ENCODE results near the gene RRAGD. TPM values are rescaled to one million over a fixed set of nuclear protein-coding genes. Genes with fewer than 3 reads are reported as not detected.
A peak's percentile ranks its signal among the peaks of the same experiment; 100 is the strongest.

RRAGD gene
- total and polyA plus RNA-seq, 2 donors (not counting 1 experiment from before 2014, with no cell fraction given) = 0.27 to 4.5 TPM

- Mint-ChIP-seq H3K4me3 (no peak overlapping the region), H3K27me3 (no peaks in the 10 kb centered on the region), H3K27ac (no peak overlapping the region), H3K9me3 (ENCODE audit: insufficient read depth) (no peaks in the 10 kb centered on the region), H3K4me1 (peaks cover 53% of the 10 kb centered on the region)
- no peaks in the 10 kb centered on the region for H4K20me1 ChIP-seq (ENCODE audit: control insufficient read depth, insufficient read depth, low read length, poor library complexity, severe bottlenecking)
- intact Hi-C loops (cut with micrococcal nuclease) = no loop called here
- ATAC-seq (ENCODE audit: low read depth) (no peak), DNase-seq (no peak)
- H3K36me3 ChIP-seq (replicated peaks in 1 of 2; ENCODE audit: control extremely low read depth in 1 of 2, control insufficient read depth in 1 of 2, extremely low read depth in 1 of 2, insufficient read depth in 2 of 2, low read length in 1 of 2) = no peaks in the 10 kb centered on the region
- H3K27me3 ChIP-seq (replicated peaks in 1 of 4; ENCODE audit: control extremely low read depth in 1 of 4, control insufficient read depth in 3 of 4, insufficient read depth in 4 of 4, low read length in 3 of 4) = no peaks in the 10 kb centered on the region
- ChIA-PET CTCF (interaction anchor here (1.2 to 8.5 kb wide), 5 partner anchors 8 to 382 kb away, joined by 4 to 141 read pairs (median 6); partner anchors contain the start of gene UBE2J1), POLR2A (no interaction called here)
- peaks cover 30 to 31% of the 10 kb centered on the region in 2 donors for H3K4me1 ChIP-seq (ENCODE audit: control insufficient read depth in 2 of 2, insufficient read depth in 2 of 2, low read length in 2 of 2)
- H2AFZ ChIP-seq (ENCODE audit: insufficient read depth, low read depth, low read length, poor library complexity, severe bottlenecking) = peak overlapping the region; percentile 17
- H3K9me3 ChIP-seq (ENCODE audit: control extremely low read depth in 1 of 3, control insufficient read depth in 2 of 3, insufficient read depth in 1 of 3, low read length in 2 of 3) = no peaks in the 10 kb centered on the region
- H3K4me2 ChIP-seq (replicated peaks; ENCODE audit: low read depth, low read length, poor library complexity, severe bottlenecking) = peak overlapping the region; percentile 32
- no peak overlapping the region for H3K9ac ChIP-seq (ENCODE audit: low read length)
- H3K4me3 ChIP-seq (ENCODE audit: control extremely low read depth in 1 of 5, extremely low read depth in 1 of 5, insufficient read depth in 1 of 5, low read depth in 2 of 5, low read length in 4 of 5) = no peak overlapping the region
- no peak for TF ChIP-seq CTCF (IDR thresholded peaks at IDR 0.05)
- TF ChIP-seq EZH2 (IDR thresholded peaks at IDR 0.05; ENCODE audit: borderline replicate concordance, insufficient read depth, low read depth, low read length, poor library complexity, severe bottlenecking) = no peak
- H3K79me2 ChIP-seq (ENCODE audit: control insufficient read depth, insufficient read depth, low read length) = peaks cover 13% of the 10 kb centered on the region
- no peak overlapping the region for H3K27ac ChIP-seq (ENCODE audit: low read length in 2 of 2)
These were observed 47.5 kb downstream of the RRAGD start for GRCh38 chr6:89364586-89364985.

GRCh38 chr6:89361171-89361570 is 50.9 kb downstream of the RRAGD start:
- WGBS (ENCODE audit: insufficient coverage) = no CpG with 5 or more reads among the region's 2 CpGs
- intact Hi-C loops (cut with micrococcal nuclease) = no loop called here
- Histone ChIP-seq H3K27me3 (replicated peaks in 1 of 4; ENCODE audit: control extremely low read depth in 1 of 4, control insufficient read depth in 3 of 4, insufficient read depth in 4 of 4, low read length in 3 of 4) (no peaks in the 10 kb centered on the region), H3K36me3 (replicated peaks in 1 of 2; ENCODE audit: control extremely low read depth in 1 of 2, control insufficient read depth in 1 of 2, extremely low read depth in 1 of 2, insufficient read depth in 2 of 2, low read length in 1 of 2) (no peaks in the 10 kb centered on the region), H3K79me2 (ENCODE audit: control insufficient read depth, insufficient read depth, low read length) (peaks cover 17% of the 10 kb centered on the region), H3K9me3 (ENCODE audit: control extremely low read depth in 1 of 3, control insufficient read depth in 2 of 3, insufficient read depth in 1 of 3, low read length in 2 of 3) (no peaks in the 10 kb centered on the region), H3K4me2 (replicated peaks; ENCODE audit: low read depth, low read length, poor library complexity, severe bottlenecking) (peak overlapping the region; percentile 38), H4K20me1 (ENCODE audit: control insufficient read depth, insufficient read depth, low read length, poor library complexity, severe bottlenecking) (no peaks in the 10 kb centered on the region), H3K4me3 (ENCODE audit: control extremely low read depth in 1 of 5, extremely low read depth in 1 of 5, insufficient read depth in 1 of 5, low read depth in 2 of 5, low read length in 4 of 5) (no peak overlapping the region), H3K4me1 (ENCODE audit: control insufficient read depth in 2 of 2, insufficient read depth in 2 of 2, low read length in 2 of 2) (peaks cover 43 to 58% of the 10 kb centered on the region in 2 donors), H3K27ac (ENCODE audit: low read length in 2 of 2) (peak overlapping the region in 1 of 2 donors; percentile 22), H3K9ac (ENCODE audit: low read length) (no peak overlapping the region), H2AFZ (ENCODE audit: insufficient read depth, low read depth, low read length, poor library complexity, severe bottlenecking) (peak overlapping the region; percentile 17)
- Mint-ChIP-seq H3K9me3 (ENCODE audit: insufficient read depth) (no peaks in the 10 kb centered on the region), H3K27ac (no peak overlapping the region), H3K4me1 (peaks cover 71% of the 10 kb centered on the region), H3K4me3 (no peak overlapping the region), H3K27me3 (no peaks in the 10 kb centered on the region)
- no peak for DNase-seq
- TF ChIP-seq EZH2 (IDR thresholded peaks at IDR 0.05; ENCODE audit: borderline replicate concordance, insufficient read depth, low read depth, low read length, poor library complexity, severe bottlenecking) = no peak
- TF ChIP-seq CTCF (IDR thresholded peaks at IDR 0.05) = no peak
- ChIA-PET POLR2A (no interaction called here), CTCF (interaction anchor here (0.7 to 3.9 kb wide), 2 partner anchors 11 to 15 kb away, joined by 3 to 34 read pairs; no protein-coding TSS in a partner anchor)
- no peak for ATAC-seq (ENCODE audit: low read depth)

Data from B cell (primary cell).